ENCODE measurements around the gene KANK4.

DNA sequence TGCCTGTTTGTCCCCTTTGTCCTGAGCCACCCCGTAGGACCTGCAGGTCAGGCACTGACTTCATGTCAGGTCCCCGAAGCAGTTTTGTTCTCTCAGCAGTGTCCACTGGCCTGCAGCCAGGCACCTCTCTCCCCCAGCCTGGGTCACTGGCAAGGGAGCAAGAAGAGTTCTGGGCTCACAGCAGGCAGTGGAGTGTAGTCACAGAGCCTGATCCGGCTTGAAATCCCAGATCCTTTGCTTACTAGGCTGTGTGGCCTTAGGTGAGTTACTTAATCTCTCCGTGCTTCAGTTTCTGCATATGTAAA lies 90.4 kb downstream of the KANK4 start:
- TF ChIP-seq, protein P1, sequence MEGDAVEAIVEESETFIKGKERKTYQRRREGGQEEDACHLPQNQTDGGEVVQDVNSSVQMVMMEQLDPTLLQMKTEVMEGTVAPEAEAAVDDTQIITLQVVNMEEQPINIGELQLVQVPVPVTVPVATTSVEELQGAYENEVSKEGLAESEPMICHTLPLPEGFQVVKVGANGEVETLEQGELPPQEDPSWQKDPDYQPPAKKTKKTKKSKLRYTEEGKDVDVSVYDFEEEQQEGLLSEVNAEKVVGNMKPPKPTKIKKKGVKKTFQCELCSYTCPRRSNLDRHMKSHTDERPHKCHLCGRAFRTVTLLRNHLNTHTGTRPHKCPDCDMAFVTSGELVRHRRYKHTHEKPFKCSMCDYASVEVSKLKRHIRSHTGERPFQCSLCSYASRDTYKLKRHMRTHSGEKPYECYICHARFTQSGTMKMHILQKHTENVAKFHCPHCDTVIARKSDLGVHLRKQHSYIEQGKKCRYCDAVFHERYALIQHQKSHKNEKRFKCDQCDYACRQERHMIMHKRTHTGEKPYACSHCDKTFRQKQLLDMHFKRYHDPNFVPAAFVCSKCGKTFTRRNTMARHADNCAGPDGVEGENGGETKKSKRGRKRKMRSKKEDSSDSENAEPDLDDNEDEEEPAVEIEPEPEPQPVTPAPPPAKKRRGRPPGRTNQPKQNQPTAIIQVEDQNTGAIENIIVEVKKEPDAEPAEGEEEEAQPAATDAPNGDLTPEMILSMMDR (IDR thresholded peaks at IDR 0.05) = no peak
- TF ChIP-seq POLR2A (IDR thresholded peaks at IDR 0.05) = no peak

Data from adrenal gland (tissue), 5 donors.